Measurements from ENCODE around the gene HAO1.

GRCh38 chr20:7855545-7855944 is 84.7 kb downstream of the HAO1 start:
- no peak for TF ChIP-seq CTCF (conservative IDR thresholded peaks at IDR 0.05 in 1 of 2, IDR thresholded peaks at IDR 0.05 in 1 of 2; ENCODE audit: extremely low read depth in 1 of 2, insufficient read depth in 1 of 2, low read depth in 1 of 2, low read length in 2 of 2)
- TF ChIP-seq EZH2 (IDR thresholded peaks at IDR 0.05; ENCODE audit: borderline replicate concordance, low read length): no peak
